SK-N-DZ (cell line): Measurements from ENCODE around the gene AATK. TPM values are rescaled to one million over a fixed set of nuclear protein-coding genes. Genes with fewer than 3 reads are reported as not detected.

Experiments
- DNase-seq: peaks from one replicate; pipeline ENCODE4 v3.0.0-alpha.2; 2015; ENCODE audit warnings: low spot score
- polyA plus RNA-seq, 2 experiments: library from polyadenylated mRNA; depleted of rRNA; stranded (reverse); fragments of >200 nt; gene quantifications; 2 replicates each; pipeline ENCODE4 v1.2.3, GENCODE V29; 2014

Gene AATK
- polyA plus RNA-seq (2014; cell fraction: cytosol; rRNA removed), result 0.26 and 0.47 TPM in 2 replicates
- polyA plus RNA-seq (2014; cell fraction: nucleus; rRNA removed), result 1.3 and 2.4 TPM in 2 replicates

- DNase-seq, result no peak
Observed at GRCh38 chr17:81166033-81166492, at the start of gene AATK. TSS of gene AATK (minus strand) at chr17:81166221. CDS start at chr17:81165992, 229 bp downstream.

GRCh38 chr17:81213978-81214377, 48.0 kb upstream of the AATK start:
- DNase-seq, result no peak

- DNase-seq, result no peak
Observed at GRCh38 chr17:81212365-81212764, 46.3 kb upstream of the AATK start.

- no peak for DNase-seq
Observed at GRCh38 chr17:81210868-81211267, 44.8 kb upstream of the AATK start.

GRCh38 chr17:81210466-81210865, 44.4 kb upstream of the AATK start:
- no peak for DNase-seq

GRCh38 chr17:81209141-81209540, 43.1 kb upstream of the AATK start:
- DNase-seq, result no peak

- no peak for DNase-seq
Observed at GRCh38 chr17:81208651-81209050, 42.6 kb upstream of the AATK start.

GRCh38 chr17:81207610-81208581, 41.9 kb upstream of the AATK start:
- DNase-seq, result no peak

- DNase-seq, result no peak
Observed at GRCh38 chr17:81206657-81207056, 40.6 kb upstream of the AATK start.

GRCh38 chr17:81206166-81206565, 40.1 kb upstream of the AATK start:
- no peak for DNase-seq

- no peak for DNase-seq
Observed at GRCh38 chr17:81204578-81204977, 38.6 kb upstream of the AATK start.

- DNase-seq, result no peak
Observed at GRCh38 chr17:81203136-81203535, 37.1 kb upstream of the AATK start.

- no peak for DNase-seq
Observed at GRCh38 chr17:81202318-81202717, 36.3 kb upstream of the AATK start.

GRCh38 chr17:81200695-81201580, 34.9 kb upstream of the AATK start:
- peak; percentile 62 for DNase-seq

- DNase-seq, result no peak
Observed at GRCh38 chr17:81200201-81200600, 34.2 kb upstream of the AATK start.

- DNase-seq, result no peak
Observed at GRCh38 chr17:81199482-81199830, 33.4 kb upstream of the AATK start.

- no peak for DNase-seq
Observed at GRCh38 chr17:81198826-81199481, 32.9 kb upstream of the AATK start.

GRCh38 chr17:81197831-81198490, 31.9 kb upstream of the AATK start:
- no peak for DNase-seq

- no peak for DNase-seq
Observed at GRCh38 chr17:81197409-81197795, 31.4 kb upstream of the AATK start.

GRCh38 chr17:81196505-81197408, 30.7 kb upstream of the AATK start:
- no peak for DNase-seq
